GM19328 (cell line): ENCODE measurements around the gene C16orf74.

ENCODE experiments used
- ATAC-seq: cut with Tn5 transposase; IDR thresholded peaks from one replicate; pipeline ENCODE4 v1.9.1; 2021; ENCODE audit warnings: mild to moderate bottlenecking, moderate library complexity; ENCODE audit not compliant: unreplicated experiment

Gene C16orf74

GRCh38 chr16:85698459-85698891 is 52.4 kb downstream of the C16orf74 start:
- ATAC-seq = no peak

GRCh38 chr16:85697431-85697830 is 53.5 kb downstream of the C16orf74 start:
- ATAC-seq = no peak

GRCh38 chr16:85696781-85697180 is 54.1 kb downstream of the C16orf74 start:
- no peak for ATAC-seq

GRCh38 chr16:85695196-85696128 is 55.4 kb downstream of the C16orf74 start:
- no peak for ATAC-seq

GRCh38 chr16:85690469-85691064 is 60.3 kb downstream of the C16orf74 start:
- ATAC-seq = no peak

- ATAC-seq = no peak
These were observed 61.0 kb downstream of the C16orf74 start for GRCh38 chr16:85689950-85690320.

- ATAC-seq = no peak
These were observed 61.5 kb downstream of the C16orf74 start for GRCh38 chr16:85689285-85689949.

GRCh38 chr16:85688586-85689284 is 62.2 kb downstream of the C16orf74 start, which contains the start of gene GINS2:
Gene GINS2, minus strand, starts transcription at chr16:85688954. Its CDS starts 56 bp downstream, at chr16:85688898.
- peak; percentile 94 for ATAC-seq

GRCh38 chr16:85687651-85688471 is 63.0 kb downstream of the C16orf74 start:
- no peak for ATAC-seq

GRCh38 chr16:85686912-85687591 is 63.8 kb downstream of the C16orf74 start:
- no peak for ATAC-seq

GRCh38 chr16:85685251-85685650 is 65.6 kb downstream of the C16orf74 start:
- no peak for ATAC-seq

GRCh38 chr16:85683363-85683762 is 67.5 kb downstream of the C16orf74 start:
- no peak for ATAC-seq

- no peak for ATAC-seq
These were observed 68.4 kb downstream of the C16orf74 start for GRCh38 chr16:85682516-85682915.

GRCh38 chr16:85681255-85681654 is 69.6 kb downstream of the C16orf74 start:
- ATAC-seq = no peak

GRCh38 chr16:85680352-85680944 is 70.4 kb downstream of the C16orf74 start:
- ATAC-seq = no peak

GRCh38 chr16:85679870-85680269 is 71.0 kb downstream of the C16orf74 start:
- ATAC-seq = no peak

- ATAC-seq = no peak
These were observed 72.1 kb downstream of the C16orf74 start for GRCh38 chr16:85678821-85679220.

- no peak for ATAC-seq
These were observed 72.9 kb downstream of the C16orf74 start for GRCh38 chr16:85678016-85678415.

- no peak for ATAC-seq
These were observed 73.4 kb downstream of the C16orf74 start for GRCh38 chr16:85677383-85677967.
